ENCODE data around the gene CASP10. TPM values are rescaled to one million over a fixed set of nuclear protein-coding genes. Genes with fewer than 3 reads are reported as not detected.

The CASP10 gene
- total and polyA plus RNA-seq, 9 of the 15 experiments (the other 6 are each of a cell fraction or from before 2014, with no cell fraction given), result 7.1 to 20.4 (median 10.8) TPM

GRCh38 chr2:201271917-201272316 is 89.0 kb downstream of the CASP10 start:
- Histone ChIP-seq H3K9me1 (ENCODE audit: control insufficient read depth, insufficient read depth, low read length) (no peaks in the 10 kb centered on the region), H3K79me2 (ENCODE audit: control insufficient read depth, insufficient read depth, low read length) (no peaks in the 10 kb centered on the region), H3K9me3 (replicated peaks; ENCODE audit: control insufficient read depth, insufficient read depth, low read depth, low read length) (no peaks in the 10 kb centered on the region), H3K9ac (ENCODE audit: insufficient read depth in 1 of 2, low read depth in 2 of 2, low read length in 2 of 2) (no peak overlapping the region), H4K20me1 (replicated peaks; ENCODE audit: control insufficient read depth, insufficient read depth, low read length) (no peaks in the 10 kb centered on the region), H2AFZ (ENCODE audit: low read depth, low read length) (no peak overlapping the region), H3K4me3 (no peak overlapping the region), H3K27ac (ENCODE audit: extremely low read depth, low read depth, low read length) (no peak overlapping the region), H3K36me3 (ENCODE audit: control insufficient read depth, insufficient read depth, low read length) (peaks cover 70% of the 10 kb centered on the region; the same call in 2 of the 3 replicates), H3K4me2 (ENCODE audit: insufficient read depth, low read length) (no peak overlapping the region), H3K4me1 (replicated peaks in 1 of 2; ENCODE audit: control insufficient read depth in 2 of 2, insufficient read depth in 2 of 2, low read length in 2 of 2) (peaks cover 0 to 8% of the 10 kb centered on the region in 2 experiments; a peak in 3 of 5 replicates), H3K27me3 (ENCODE audit: control insufficient read depth in 2 of 2, insufficient read depth in 2 of 2, low read length in 2 of 2) (no peaks in the 10 kb centered on the region)
- FAIRE-seq (no peak), DNase-seq (ENCODE audit: extremely low read depth in 1 of 4, low spot score in 3 of 4) (no peak), ATAC-seq (no peak)
- BruUV-seq (replicated peaks), result no TSS peak
- in situ Hi-C loops (cut with MboI) (no loop called here), intact Hi-C loops (cut with micrococcal nuclease) (no loop called here)
- WGBS (ENCODE audit: insufficient coverage, low coverage, missing lambda C conversion rate), result 90% methylated on average over 2 of the region's 2 CpGs
- no peak for TF ChIP-seq GATAD2A (IDR thresholded peaks at IDR 0.05)
- TF ChIP-seq TSC22D4 (tag; IDR thresholded peaks at IDR 0.05), result 0 out of 2 replicates have a peak, but pooled peaks have one; percentile 12
- peak; percentile 43 for TF ChIP-seq POLR2B (IDR thresholded peaks at IDR 0.05; ENCODE audit: low read depth, partially characterized antibody)
- ChIA-PET POLR2A (no interaction called here), CTCF (ENCODE audit: low intra/inter-chr PET ratio) (no interaction called here)

DNA sequence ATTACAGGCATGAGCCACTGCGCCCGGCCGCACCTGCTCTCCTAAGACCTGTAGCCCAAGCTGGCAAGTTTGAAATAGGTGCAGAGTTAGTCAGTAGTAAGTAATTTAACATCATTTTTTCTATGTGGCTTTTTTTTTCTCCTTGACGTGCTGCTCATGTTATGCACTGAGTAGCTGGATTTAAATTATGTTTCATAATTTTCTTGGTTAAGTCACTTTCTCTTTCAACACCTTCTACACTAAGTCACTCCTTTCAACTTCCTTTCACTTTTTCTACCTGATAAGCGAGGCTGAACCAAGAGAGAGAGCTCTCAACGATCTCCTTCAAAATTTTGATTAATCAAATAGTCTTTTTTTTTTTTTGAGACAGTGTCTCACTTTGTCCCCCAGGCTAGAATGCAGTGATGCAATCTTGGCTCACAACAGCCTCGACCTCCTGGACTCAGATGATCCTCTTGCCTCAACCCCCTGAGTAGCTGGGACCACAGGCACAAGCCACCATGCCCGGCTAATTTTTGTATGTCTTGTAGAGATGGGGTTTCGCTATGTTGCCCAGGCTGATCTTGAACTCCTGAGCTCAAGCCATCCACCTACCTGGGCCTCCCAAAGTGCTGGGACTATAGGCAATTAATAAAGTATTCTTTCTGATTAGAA is 90.5 kb downstream of the CASP10 start:
- H3K27ac ChIP-seq (ENCODE audit: extremely low read depth, low read depth, low read length), result no peak overlapping the region
- no peak overlapping the region for H2AFZ ChIP-seq (ENCODE audit: low read depth, low read length)
- no peaks in the 10 kb centered on the region for H4K20me1 ChIP-seq (replicated peaks; ENCODE audit: control insufficient read depth, insufficient read depth, low read length)
- no peaks in the 10 kb centered on the region for H3K9me1 ChIP-seq (ENCODE audit: control insufficient read depth, insufficient read depth, low read length)
- peaks cover 74% of the 10 kb centered on the region; the same call in 2 of the 3 replicates for H3K36me3 ChIP-seq (ENCODE audit: control insufficient read depth, insufficient read depth, low read length)
- H3K4me2 ChIP-seq (ENCODE audit: insufficient read depth, low read length), result no peak overlapping the region
- H3K4me3 ChIP-seq, result no peak overlapping the region
- H3K79me2 ChIP-seq (ENCODE audit: control insufficient read depth, insufficient read depth, low read length), result no peaks in the 10 kb centered on the region
- H3K9me3 ChIP-seq (replicated peaks; ENCODE audit: control insufficient read depth, insufficient read depth, low read depth, low read length), result no peaks in the 10 kb centered on the region
- peaks cover 0 to 8% of the 10 kb centered on the region in 2 experiments; a peak in 3 of 5 replicates for H3K4me1 ChIP-seq (replicated peaks in 1 of 2; ENCODE audit: control insufficient read depth in 2 of 2, insufficient read depth in 2 of 2, low read length in 2 of 2)
- BruUV-seq (replicated peaks), result no TSS peak
- CTCF ChIA-PET (ENCODE audit: low intra/inter-chr PET ratio), result no interaction called here
- ATAC-seq (no peak), DNase-seq (ENCODE audit: extremely low read depth in 1 of 4, low spot score in 3 of 4) (no peak), FAIRE-seq (no peak)
- 77% methylated on average over 9 of the region's 9 CpGs for WGBS (ENCODE audit: insufficient coverage, low coverage, missing lambda C conversion rate)
- no peak for TF ChIP-seq TAF15 (IDR thresholded peaks at IDR 0.05; ENCODE audit: low read depth, low read length)
- TF ChIP-seq SRSF3 (IDR thresholded peaks at IDR 0.05; ENCODE audit: insufficient read depth, low read length), result no peak
- TF ChIP-seq HDAC1 (IDR thresholded peaks at IDR 0.05), result no peak
- TF ChIP-seq TCF3 (CRISPR knock-in tag; IDR thresholded peaks at IDR 0.05), result no peak
- TF ChIP-seq MCM3 (IDR thresholded peaks at IDR 0.05), result no peak
- TF ChIP-seq ZFPM2 (CRISPR knock-in tag; IDR thresholded peaks at IDR 0.05), result no peak
- no peak for TF ChIP-seq DNMT1 (IDR thresholded peaks at IDR 0.05)
- intact Hi-C loops (cut with micrococcal nuclease), result no loop called here
- H3K9ac ChIP-seq (ENCODE audit: insufficient read depth in 1 of 2, low read depth in 2 of 2, low read length in 2 of 2), result no peak overlapping the region
- no peaks in the 10 kb centered on the region for H3K27me3 ChIP-seq (ENCODE audit: control insufficient read depth in 2 of 2, insufficient read depth in 2 of 2, low read length in 2 of 2)
- POLR2A ChIA-PET, result interaction anchor here (0.6 to 1.2 kb wide), 2 partner anchors 384 to 807 kb away, joined by 3 read pairs; no protein-coding TSS in a partner anchor
- in situ Hi-C loops (cut with MboI), result no loop called here

Data from K562 (cell line).